ENCODE measurements around the gene MTOR.

GRCh38 chr1:11132563-11133293 lies 129.6 kb downstream of the MTOR start:
- TF ChIP-seq CTCF (IDR thresholded peaks at IDR 0.05; ENCODE audit: insufficient read depth, low read depth, low read length) (no peak), EZH2 (IDR thresholded peaks at IDR 0.05; ENCODE audit: insufficient read depth, low read length) (no peak)
